HG02763 (cell line): ENCODE measurements around the gene PRKD2.
"Not testable (repeated sequence)": the region's sequence is repeated elsewhere in the genome, so short reads cannot be mapped to it uniquely, and the experiment has no call there.

Source experiments
- ATAC-seq: cut with Tn5 transposase; IDR thresholded peaks from one replicate; pipeline ENCODE4 v1.9.1; 2021; ENCODE audit warnings: mild to moderate bottlenecking, moderate library complexity; ENCODE audit not compliant: unreplicated experiment

Gene PRKD2

GRCh38 chr19:46712768-46713338 lies 4.1 kb downstream of the PRKD2 start:
- not testable (repeated sequence) for ATAC-seq

GRCh38 chr19:46710687-46711086 lies 6.2 kb downstream of the PRKD2 start:
- no peak for ATAC-seq

- ATAC-seq = no peak
These were observed 12.4 kb downstream of the PRKD2 start for GRCh38 chr19:46704379-46705076.

GRCh38 chr19:46700704-46701103 lies 16.2 kb downstream of the PRKD2 start:
- ATAC-seq = no peak

DNA sequence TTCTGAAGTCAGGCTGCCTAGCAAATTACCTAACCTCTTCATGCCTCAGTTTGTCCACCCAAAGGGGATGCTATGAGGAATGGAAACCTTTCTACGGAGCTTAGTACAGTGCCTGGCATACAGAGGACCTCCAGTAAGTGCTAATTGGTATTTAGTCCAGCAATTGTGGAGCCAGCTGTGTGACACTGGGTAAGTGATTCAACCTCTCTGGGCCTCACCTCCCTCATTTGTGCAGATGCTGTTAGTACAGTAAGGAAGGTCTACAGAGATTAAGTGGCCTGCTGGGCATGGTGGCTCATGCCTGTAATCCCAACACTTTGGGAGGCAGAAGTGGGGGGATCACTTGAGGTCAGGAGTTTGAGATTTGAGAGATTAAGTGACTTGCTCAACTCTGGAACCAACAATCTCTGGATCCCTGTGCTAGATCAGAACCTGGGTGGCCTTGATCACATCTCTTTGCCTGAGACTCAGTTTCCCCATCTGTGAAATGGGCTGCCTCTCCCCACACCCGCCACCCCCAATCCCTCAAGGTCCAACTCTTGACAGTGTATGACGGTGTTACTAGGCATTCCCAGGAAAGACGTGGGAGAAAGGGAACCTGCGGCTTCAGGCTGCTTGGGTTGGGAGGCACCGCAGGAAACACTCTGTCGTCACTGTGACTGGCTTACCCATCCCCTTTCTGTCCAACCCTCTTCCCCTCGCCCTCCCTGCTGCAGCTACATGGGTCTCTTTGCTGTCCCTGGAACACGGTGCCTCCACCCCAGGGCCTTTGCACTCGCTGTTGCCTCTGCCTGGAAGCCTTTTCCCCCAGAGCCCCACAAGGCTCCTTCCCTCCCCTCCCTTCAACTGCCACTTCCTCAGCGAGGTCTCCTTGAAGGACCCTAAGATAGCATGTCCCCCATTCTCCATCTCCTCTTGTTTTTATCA lies 18.3 kb downstream of the PRKD2 start:
- ATAC-seq = no peak

- no peak for ATAC-seq
These were observed 19.5 kb downstream of the PRKD2 start for GRCh38 chr19:46697204-46697960.

GRCh38 chr19:46696866-46697203 lies 20.1 kb downstream of the PRKD2 start:
- no peak for ATAC-seq

DNA sequence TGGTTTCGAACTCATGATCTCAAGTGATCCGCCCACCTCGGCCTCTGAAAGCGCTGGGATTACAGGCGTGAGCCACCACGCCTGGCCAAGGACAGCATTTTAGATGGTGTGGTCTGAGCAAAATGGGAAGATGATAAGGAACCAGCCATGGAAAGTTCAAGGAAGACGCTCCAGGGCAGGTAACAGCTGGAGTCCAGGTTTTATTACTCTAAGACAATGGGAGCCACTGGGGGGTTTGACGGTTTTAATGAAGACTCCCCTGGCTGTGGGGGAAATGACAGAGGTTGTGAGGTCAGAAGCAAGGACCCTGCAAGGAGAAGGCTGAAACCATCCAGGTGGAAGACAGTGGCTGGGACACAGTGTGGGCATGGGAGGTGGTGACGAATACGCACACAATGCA lies 20.9 kb downstream of the PRKD2 start:
- no peak for ATAC-seq

- ATAC-seq = no peak
These were observed 23.2 kb downstream of the PRKD2 start for GRCh38 chr19:46693760-46694159.

GRCh38 chr19:46692918-46693722 lies 23.8 kb downstream of the PRKD2 start:
- no peak for ATAC-seq

DNA sequence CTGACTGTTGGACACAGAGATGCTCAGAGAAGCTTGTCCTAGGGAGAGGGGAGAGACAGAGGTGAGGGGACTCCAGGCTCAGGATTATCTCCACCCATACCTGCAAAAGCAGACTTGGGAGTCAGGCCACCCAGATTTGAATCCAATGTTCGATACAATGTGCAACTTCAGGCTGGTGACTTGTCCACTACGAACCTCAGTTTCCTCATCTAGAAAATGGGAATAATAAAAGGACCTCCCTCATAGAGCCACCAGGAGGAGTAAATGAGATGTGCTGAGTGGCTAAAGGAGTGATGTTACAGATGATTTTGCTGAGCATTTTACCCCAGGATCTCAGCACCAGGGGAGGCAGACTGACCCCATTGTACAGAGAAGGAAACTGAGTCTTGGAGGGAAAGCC lies 25.0 kb downstream of the PRKD2 start:
- no peak for ATAC-seq

DNA sequence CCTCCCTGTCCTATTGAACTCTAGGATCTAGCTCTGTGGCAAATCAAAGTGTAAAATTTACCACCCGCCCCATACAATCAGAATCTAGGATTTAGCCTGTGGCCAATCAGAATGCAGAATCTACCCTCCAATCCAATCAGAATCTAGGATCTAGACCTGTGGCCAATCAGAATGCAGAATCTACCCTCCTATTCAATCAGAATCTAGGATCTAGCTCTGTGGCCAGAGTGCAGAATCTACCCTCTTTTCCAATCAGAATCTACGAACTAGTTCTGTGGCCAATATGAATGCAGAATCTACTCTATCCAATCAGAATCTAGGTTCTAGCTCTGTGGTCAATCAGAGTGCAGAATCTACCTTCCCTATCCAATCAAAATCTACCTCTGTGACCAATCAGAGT lies 25.8 kb downstream of the PRKD2 start:
- ATAC-seq = no peak

GRCh38 chr19:46689358-46689757 lies 27.6 kb downstream of the PRKD2 start:
- no peak for ATAC-seq

DNA sequence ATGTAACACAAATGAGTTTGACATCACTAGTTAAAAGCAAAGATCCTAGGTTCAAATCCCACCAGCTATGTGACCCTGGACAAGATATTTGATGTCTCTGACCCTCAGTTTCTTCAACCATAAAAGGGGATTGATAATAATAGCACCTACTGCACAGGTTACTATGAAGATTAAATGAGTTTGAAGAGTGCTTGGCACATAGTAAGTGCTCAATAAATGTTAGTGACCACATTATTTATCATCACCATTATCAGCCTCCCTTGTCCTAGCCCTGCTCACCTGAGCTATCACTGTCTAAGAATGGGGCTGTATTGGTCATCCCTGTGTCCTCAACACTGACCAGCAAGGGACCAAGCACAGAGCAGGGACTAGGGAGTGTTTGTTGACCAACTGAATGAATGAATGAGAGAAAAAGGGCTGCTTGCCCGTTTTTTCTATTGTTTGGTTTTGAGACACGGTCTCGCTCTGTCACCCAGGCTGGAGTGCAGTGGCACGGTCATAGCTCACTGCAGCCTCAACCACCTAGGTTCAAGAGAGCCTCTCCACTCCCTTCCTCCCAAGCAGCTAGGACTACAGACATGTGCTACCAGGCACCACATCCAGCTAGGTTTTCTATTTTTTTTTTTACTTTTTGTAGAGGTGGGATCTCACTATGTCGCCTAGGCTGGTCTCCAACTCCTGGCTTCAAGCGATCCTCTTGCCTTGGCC lies 29.3 kb downstream of the PRKD2 start:
- ATAC-seq = no peak

DNA sequence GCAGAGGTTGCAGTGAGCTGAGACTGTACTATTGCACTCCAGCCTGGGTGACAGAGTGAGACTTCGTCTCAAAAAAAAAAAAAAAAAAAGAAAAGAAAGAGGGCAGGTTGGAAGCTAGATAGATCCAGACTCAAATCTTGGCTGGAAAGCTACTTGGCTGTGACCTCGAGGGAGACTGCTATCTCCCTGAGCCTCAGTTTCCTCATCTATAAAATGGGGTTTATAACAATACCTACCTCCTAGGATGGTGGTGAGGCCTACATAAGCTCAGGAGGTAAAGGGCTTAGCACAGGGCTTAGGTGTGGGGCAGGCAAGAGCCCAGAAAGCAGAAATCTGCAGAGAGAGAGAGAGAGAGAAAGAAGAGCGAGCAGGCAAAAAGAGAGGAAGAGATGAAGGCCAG lies 31.7 kb downstream of the PRKD2 start:
- no peak for ATAC-seq

- ATAC-seq = no peak
These were observed 38.7 kb downstream of the PRKD2 start for GRCh38 chr19:46678110-46678732.

DNA sequence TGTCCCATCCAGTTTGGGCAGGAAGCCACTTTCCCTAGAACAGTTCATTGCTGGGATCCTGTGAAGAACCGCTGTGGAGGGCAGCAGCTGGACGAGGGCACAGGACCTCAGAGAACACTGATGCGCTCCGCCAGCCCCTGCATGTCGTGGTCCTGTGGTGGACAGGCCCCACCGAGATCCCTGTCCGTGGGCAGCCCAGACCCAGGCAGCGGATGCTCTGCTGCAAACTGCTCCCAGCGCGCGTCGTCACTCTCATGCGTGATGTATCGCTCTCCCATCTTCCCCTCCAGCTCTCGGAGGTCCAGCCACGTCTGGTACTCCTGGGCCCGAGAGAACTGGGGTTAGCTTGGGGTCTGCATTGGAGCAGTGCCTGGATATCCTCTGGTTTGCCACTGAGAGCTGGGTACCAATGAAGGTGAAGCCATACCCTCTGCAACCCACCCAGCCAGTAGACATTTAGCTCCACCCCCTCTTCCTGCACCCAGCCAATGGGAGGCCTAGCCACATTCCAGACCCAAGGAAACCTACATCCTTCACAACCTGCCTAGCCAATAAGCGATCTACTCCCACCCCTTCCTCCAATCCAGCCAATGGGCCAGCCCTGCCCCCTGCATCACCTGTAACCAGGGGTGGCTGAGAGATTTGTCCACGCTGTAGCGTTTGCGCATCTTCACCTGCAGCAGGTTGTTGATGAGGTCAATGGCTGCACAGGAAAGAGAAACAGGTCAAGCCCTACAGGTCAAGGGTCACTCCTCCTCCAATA lies 42.3 kb downstream of the PRKD2 start:
- ATAC-seq = no peak

- ATAC-seq = no peak
These were observed 46.1 kb downstream of the PRKD2 start for GRCh38 chr19:46670813-46671212.

GRCh38 chr19:46668662-46669061 lies 48.3 kb downstream of the PRKD2 start:
- no peak for ATAC-seq
